ENCODE data around the gene ZNF268.

The ZNF268 gene

GRCh38 chr12:133181238-133181959 is at the start of gene ZNF268:
ZNF268 (plus strand) TSS chr12:133181495; CDS start chr12:133181998, 503 bp downstream.
- peak; percentile 98 for DNase-seq

- DNase-seq, result peak; percentile 80
Measured at GRCh38 chr12:133135747-133136146, 45.5 kb upstream of the ZNF268 start.

GRCh38 chr12:133145981-133146380 is 35.3 kb upstream of the ZNF268 start:
- no peak for DNase-seq

- DNase-seq, result no peak
Measured at GRCh38 chr12:133156125-133156690, 25.1 kb upstream of the ZNF268 start.

- DNase-seq, result no peak
Measured at GRCh38 chr12:133165776-133166175, 15.5 kb upstream of the ZNF268 start.

- DNase-seq, result no peak
Measured at GRCh38 chr12:133172491-133172890, 8.8 kb upstream of the ZNF268 start.

GRCh38 chr12:133174901-133175300 is 6.4 kb upstream of the ZNF268 start:
- DNase-seq, result no peak

- DNase-seq, result peak; percentile 52
Measured at GRCh38 chr12:133180669-133181068, 626 bp upstream of the ZNF268 start.

GRCh38 chr12:133190176-133190575 is 8.9 kb downstream of the ZNF268 start:
- DNase-seq, result no peak

GRCh38 chr12:133192847-133193246 is 11.6 kb downstream of the ZNF268 start:
- DNase-seq, result no peak

GRCh38 chr12:133201888-133202287 is 20.6 kb downstream of the ZNF268 start:
- DNase-seq, result no peak

GRCh38 chr12:133202493-133203343 is 21.4 kb downstream of the ZNF268 start:
- peak; percentile 1 for DNase-seq

- DNase-seq, result peak; percentile 24
Measured at GRCh38 chr12:133203344-133204263, 22.3 kb downstream of the ZNF268 start.

GRCh38 chr12:133204264-133204603 is 22.9 kb downstream of the ZNF268 start:
- DNase-seq, result peak; percentile 3

GRCh38 chr12:133206390-133206789 is 25.1 kb downstream of the ZNF268 start:
- DNase-seq, result no peak

GRCh38 chr12:133215724-133216123 is 34.4 kb downstream of the ZNF268 start:
- no peak for DNase-seq

GRCh38 chr12:133217219-133217618 is 35.9 kb downstream of the ZNF268 start:
- no peak for DNase-seq

GRCh38 chr12:133220521-133220920 is 39.2 kb downstream of the ZNF268 start:
- no peak for DNase-seq

GRCh38 chr12:133221241-133221640 is 39.9 kb downstream of the ZNF268 start:
- no peak for DNase-seq

GRCh38 chr12:133222211-133222610 is 40.9 kb downstream of the ZNF268 start:
- DNase-seq, result no peak

- DNase-seq, result no peak
Measured at GRCh38 chr12:133225527-133225926, 44.2 kb downstream of the ZNF268 start.

- no peak for DNase-seq
Measured at GRCh38 chr12:133226690-133227089, 45.4 kb downstream of the ZNF268 start.
